UCSD-AML1 (cell line): ENCODE measurements around the gene TBC1D13.
A peak's percentile ranks its signal among the peaks of the same experiment; 100 is the strongest.
"Not testable (repeated sequence)": the region's sequence is repeated elsewhere in the genome, so short reads cannot be mapped to it uniquely, and the experiment has no call there.

ENCODE experiments used
- DNase-seq: peaks from one replicate; lab custom pipeline; 2025; ENCODE audit not compliant: unreplicated experiment; lab: John Stamatoyannopoulos, UW

Gene TBC1D13

DNA sequence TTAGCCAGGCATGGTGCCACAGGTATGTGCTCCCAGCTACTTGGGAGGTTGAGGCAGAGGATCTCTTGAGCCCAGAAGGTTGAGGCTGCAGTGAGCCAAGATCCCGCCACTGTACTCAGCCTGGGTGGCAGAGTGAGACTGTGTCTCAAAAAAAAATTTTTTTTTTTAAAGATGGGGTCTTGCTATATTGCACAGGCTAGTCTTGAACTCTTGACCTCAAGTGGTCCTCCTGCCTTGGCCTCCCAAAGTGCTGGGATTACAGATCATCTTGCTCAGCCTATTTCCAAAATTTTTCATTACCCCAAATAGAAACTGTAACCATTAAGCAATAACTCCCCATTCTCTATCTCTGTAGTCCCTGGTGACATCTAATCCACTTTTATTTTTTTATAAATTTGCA, 4.4 kb upstream of the TBC1D13 start:
- DNase-seq, result no peak

DNA sequence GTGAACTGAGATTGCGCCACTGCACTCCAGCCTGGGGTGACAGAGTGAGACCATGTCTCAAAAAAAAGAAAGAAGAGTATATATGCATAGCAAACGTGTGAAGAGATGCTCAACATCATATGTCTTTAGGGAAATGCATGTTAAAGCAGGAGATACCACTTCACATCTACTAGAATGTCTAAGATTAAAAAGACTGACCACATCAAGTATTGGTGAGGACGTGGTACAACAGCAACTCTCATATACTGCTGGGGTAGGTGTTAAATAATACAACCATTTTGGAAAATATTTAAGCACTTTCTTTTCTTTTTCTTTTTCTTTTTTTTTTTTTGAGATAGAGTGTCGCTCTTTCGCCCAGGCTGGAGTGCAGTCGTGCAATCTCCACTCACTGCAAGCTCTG, 1.6 kb upstream of the TBC1D13 start:
- no peak for DNase-seq

DNA sequence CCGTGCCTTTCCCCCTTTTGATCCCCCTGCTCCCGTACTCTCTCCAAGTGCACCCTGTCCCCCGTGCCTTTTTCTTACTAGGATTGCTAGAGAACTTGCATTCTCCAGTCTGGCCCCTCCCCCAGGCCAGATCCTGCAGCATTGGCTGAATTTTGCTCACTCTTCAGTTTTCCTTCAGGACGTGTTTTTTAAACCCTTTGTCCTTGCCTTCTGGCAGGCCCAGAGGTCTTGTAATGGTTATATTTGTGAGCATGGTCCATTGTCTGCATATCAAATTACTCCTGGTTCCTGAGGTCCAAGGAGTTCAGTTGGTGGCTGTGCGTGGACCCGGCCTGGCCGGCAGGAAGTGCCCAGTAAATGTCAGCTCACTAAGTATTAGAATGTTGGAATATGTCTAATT, 606 bp downstream of the TBC1D13 start:
- no peak for DNase-seq

DNA sequence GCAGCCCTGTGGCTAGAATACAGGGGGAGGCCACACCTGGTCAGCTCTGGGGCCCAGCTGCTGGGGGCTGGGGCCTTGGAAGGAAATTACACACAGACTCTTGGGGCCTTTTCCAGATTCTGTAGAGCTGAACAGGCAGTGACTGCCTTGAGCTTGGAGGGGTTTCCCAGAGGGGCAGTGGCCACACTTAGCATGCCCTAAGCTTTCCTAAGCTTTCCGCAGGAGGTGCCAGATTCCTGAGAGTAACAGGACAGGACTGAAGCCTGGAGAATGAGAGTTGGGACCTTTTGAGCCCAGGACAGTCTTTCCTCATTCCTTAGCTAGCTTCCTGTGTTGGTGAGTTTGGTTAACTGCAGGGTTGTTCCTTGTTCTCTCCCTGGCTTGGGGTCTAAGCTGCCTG, 1.4 kb downstream of the TBC1D13 start:
- DNase-seq, result no peak

DNA sequence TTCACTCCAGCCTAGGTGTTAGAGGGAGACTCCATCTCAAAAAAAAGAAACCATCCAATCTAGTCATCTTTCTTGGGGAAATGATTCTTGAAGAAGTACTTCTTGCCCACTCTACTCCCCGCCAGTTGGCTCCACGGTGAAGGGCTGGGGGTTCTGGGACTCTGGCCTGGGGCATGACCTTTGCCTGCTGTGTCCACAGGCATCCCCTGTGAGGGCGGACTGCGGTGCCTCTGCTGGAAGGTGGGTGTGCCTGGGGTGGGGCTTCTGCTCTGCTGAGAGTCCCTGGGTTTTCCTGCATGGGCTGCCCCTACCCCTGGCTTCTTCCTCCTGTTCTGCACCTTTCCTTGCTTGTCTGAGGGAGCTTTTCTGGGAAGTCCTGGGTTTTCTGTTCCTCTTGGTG, 3.5 kb downstream of the TBC1D13 start:
- no peak for DNase-seq

DNA sequence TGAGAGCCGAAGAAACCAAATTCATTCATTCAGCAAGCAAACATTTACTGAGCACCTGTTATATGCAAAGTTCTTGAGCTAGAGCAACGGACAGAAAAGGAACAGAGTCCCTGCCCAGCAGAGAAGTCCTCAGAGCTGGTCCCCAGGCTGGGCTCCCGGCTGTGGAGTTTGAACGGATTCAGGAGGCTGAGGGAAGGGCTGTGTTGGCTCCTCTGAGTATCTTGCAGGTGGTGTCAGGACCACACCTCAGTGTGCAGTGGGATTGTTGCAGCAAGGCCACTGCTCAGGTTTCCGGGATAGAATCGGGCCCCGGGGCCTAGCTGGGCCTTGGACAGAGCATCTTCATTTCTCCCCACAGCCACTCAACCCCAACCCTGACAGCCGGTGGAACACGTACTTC, 5.1 kb downstream of the TBC1D13 start:
- DNase-seq, result no peak

DNA sequence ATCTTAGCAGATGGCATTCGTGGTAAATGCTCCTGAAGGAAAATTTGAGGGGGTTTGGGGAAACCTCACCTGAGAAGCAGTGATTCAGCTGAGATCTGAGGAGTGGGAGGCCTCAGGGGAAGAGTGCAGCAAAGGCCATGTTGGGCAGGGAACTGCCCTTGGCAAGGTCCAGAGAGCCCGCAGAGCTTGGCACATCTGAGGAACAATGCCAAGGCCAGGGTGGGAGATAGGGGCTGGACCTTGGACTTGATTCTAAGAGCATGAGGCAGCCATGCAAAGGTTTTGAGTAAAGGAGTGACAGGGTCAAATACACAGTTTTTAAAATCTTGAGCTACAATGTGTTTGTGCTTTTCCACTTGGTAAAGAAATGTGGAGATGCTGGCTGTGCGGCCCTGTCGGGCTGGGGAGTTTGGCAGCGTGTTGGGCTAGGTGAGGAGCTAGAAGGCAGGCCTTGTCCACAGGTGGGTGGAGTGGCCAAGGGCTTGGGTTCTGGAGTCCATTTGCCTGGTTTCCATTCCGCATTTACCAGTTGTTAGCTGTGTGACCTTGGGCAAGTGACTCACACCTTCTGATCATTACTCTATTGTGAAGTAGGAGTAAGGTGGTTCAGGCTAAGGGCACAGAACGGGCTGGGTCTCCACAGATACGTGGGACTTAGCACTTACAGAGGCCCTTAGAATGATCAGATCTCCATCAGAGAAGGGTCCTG, 6.1 kb downstream of the TBC1D13 start:
- DNase-seq, result no peak

DNA sequence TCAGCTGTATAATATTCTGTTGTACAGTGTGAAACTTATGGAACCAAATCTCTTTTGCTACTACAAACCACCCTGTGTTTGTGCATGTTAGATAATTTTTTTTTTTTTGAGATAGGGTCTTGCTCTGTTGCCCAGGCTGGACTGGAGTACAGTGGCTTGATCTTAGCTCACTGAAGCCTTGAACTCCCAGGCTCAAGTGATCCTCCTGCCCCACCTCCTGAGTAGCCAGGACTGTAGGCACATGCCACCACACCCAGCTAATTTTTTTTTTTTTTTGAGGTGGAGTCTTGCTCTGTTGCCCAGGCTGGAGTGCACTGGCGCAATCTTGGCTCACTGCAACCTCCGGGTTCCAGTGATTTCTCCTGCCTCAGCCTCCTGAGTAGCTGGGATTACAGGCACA, 7.9 kb downstream of the TBC1D13 start:
- DNase-seq, result not testable (repeated sequence)

DNA sequence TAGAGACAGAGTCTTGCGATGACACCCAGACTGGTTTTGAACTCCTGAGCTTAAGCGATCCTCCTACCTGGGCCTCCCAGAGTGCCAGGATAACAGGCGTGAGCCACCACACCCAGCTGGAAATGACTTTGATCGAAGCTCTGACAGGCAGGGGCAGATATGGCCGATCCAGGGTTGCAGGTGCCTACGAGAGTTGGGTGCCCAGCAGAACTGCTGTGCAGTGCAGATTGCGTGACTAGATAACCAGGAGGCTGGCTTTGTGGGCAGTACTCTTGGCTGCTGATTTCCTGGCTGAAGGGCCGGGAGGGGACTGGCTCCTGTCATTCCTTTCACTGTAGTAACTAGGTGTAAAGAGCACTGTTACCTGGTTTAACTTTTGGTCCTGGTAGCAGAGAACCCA, 11.8 kb downstream of the TBC1D13 start:
- no peak for DNase-seq

DNA sequence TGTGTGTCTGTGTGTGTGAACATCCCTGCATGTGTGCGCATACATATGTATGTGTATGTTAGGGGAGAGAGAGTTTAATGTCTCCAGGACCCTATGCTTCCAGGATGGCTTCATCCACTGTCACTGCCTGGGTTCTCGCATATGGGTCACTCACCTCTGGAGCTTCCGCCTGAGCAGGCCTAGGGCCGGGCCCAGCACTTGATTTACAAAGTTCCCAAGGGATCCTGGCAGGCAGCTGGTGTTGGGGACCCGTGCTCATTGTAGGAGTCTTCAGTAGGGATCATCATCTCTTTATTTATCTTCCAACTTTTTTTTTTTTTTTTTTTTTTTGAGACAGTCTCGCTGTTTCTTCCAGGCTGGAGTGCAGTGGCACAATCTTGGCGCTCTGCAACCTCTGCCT, 13.0 kb downstream of the TBC1D13 start:
- DNase-seq, result no peak

DNA sequence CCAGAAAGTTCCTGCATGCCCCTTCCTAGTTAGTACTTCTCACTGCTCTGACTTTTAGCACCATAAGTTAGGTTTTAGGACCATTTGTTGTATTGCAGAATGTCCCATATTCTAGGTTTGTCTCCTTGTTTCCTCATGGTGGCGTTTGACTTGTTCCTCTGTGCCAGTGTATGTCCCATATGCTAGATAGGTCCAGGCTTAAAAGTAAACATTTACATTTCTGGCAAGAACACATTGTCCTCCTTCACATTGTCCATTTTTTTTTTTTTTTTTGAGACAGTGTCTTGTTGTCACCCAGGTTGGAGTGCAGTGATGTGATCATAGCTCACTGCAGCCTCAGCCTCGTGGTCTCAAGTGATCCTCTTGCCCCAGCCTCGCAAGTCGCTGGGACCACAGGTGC, 15.4 kb downstream of the TBC1D13 start:
- no peak for DNase-seq

DNA sequence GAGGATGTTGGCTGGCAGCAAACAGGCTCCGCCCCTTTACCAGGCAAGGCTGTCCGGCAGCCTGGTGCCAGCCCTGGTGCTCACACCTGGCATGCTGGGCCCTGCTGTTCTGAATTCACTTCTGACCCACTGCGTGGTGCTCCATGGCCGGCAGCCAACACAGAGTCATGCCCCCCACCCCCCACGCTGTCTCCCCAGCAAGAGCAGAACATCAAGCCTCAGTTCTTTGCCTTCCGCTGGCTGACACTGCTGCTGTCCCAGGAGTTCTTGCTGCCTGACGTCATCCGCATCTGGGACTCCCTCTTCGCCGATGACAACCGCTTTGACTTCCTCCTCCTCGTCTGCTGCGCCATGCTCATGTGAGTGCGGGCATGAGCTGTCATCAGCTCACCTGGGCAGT, 18.6 kb downstream of the TBC1D13 start:
- DNase-seq, result no peak

DNA sequence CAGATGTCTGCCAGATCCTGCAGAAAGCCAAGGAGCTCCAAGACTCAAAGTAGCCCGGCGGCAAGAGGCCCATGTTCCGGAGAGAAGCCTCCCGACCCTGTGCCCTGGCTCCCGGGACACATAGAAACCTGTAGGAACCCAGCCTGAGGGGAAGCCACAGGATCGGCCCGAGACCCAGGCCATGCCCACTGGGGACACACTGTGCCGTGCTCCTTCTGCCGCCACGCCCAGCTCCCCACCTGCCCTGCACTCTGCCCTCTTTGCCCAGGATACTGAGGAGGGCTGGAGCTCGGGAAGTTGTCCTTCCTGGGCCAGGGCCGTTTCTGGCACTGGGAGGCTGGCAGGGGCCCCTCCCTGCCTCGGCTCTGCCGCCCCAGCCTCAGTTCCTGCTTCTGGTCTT, 20.8 kb downstream of the TBC1D13 start:
- no peak for DNase-seq

DNA sequence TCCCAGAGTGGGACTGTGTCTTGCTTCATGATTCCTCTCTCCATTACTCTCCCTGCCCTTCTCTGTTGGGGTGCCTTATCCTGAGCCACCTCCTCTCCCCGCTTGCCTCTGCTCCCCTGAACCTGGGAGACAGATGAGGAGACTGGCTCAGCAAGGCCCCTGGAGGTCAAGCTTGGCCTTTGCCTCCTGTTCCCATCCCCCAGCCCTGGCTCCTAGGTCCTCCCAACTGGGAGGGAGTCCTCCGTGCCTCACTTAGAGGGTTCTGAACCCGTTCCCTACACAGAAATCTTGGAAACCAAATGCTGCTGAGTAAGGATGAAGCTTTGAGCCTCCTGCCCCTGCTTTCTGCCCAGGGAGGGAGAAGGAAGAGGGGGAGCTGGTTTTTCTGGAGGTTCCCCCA, 21.5 kb downstream of the TBC1D13 start:
- DNase-seq, result no peak

DNA sequence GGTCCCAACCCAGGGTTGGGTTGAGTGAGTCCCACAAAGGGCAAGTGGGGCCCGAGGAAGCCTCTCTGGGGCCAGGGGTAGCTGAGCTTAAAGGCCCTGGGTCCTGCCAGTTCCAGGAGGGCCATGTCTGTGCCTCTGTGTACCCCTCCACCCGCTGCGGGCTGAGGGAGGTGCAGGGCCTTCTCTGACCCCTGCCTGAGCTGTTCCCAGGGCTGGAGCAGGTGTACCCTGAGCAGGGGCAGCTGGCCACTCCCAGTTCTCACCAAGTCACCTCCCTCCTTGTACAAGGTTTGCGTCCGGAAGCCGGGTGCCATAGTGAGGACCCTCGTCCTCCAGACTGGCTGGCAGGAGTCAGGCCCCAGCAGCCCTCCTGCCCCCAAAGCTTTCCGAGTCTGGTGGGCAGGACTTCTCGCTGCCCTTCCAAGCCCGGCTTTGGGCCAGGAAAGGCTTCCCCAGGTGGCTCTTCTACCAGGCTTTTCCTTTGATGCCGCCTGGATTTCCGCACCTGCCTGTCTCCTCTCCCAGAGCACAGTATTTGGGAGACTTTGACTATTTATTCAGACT, 22.1 kb downstream of the TBC1D13 start:
- no peak for DNase-seq

DNA sequence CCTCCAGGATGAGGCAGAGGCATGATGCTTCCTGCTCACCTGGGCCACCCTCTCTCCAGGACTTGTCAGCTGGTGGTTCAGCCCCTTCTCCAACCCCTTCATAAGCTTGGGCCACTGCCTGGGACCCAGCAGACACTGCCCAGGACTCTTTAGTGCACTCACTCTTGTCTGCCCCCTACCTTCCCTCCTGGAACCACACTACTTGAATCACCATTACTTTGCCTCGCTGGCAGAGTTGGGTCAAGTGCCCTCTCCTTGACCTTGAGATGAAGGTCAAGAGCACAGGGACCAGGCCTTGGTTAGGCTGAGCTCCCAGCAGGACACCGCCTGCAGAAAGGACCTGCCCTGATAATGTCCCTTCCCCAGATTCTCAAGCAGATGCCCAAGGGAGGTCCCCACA, 22.8 kb downstream of the TBC1D13 start:
- no peak for DNase-seq

DNA sequence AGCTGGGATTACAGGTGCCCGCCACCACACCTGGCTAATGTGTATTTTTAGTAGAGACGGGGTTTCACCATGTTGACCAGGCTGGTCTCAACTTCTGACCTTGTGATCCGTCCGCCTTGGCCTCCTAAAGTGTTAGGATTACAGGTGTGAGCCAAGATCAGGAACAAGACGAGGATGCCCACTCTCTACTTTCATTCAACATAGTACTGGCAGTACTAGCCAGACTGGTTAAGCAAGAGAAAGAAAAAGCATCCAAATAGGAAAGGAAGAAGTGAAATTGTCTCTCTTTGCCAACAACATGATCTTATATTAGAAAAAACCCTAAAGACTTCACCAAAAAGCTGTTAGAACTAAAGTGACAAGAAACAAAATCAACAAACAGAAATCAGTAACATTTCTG, 23.8 kb downstream of the TBC1D13 start:
- no peak for DNase-seq

DNA sequence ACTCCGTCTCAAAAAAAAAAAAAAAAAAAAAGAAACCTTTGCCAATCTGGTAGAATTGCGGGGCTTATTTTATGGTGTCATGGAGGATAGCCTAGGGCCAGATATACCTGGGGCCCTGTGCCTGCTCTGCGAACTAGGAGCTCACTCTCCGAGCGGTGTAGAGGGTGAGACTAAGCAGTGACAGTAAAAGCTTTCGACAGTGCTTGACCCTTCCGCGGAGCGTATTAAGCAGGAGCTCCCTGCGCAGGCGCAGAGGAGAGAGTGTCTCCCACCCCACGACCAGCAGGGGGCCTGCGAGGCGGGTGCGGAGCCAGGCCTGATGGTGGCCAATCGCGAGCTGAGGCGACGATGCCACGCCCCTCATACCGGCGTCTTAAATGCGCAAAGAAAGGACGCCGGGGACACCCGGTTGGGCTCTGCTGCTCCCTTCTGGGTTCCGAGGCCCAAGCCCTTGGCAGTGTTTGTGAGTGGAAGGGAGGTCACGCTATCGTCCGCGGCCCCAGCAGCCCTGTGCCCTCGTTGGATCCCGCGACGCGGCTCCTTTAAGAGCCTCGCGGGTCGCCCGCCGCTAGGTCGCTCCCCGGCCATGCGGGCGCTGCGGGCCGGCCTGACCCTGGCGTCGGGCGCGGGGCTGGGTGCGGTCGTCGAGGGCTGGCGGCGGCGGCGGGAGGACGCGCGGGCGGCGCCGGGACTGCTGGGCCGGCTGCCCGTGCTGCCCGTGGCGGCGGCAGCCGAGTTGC, 31.2 kb downstream of the TBC1D13 start, which contains the start of gene ENDOG:
ENDOG (plus strand) TSS at position 402 of the 740 bp plus-strand sequence; CDS start at position 587, 185 bp downstream.
- peak; percentile 98 for DNase-seq

DNA sequence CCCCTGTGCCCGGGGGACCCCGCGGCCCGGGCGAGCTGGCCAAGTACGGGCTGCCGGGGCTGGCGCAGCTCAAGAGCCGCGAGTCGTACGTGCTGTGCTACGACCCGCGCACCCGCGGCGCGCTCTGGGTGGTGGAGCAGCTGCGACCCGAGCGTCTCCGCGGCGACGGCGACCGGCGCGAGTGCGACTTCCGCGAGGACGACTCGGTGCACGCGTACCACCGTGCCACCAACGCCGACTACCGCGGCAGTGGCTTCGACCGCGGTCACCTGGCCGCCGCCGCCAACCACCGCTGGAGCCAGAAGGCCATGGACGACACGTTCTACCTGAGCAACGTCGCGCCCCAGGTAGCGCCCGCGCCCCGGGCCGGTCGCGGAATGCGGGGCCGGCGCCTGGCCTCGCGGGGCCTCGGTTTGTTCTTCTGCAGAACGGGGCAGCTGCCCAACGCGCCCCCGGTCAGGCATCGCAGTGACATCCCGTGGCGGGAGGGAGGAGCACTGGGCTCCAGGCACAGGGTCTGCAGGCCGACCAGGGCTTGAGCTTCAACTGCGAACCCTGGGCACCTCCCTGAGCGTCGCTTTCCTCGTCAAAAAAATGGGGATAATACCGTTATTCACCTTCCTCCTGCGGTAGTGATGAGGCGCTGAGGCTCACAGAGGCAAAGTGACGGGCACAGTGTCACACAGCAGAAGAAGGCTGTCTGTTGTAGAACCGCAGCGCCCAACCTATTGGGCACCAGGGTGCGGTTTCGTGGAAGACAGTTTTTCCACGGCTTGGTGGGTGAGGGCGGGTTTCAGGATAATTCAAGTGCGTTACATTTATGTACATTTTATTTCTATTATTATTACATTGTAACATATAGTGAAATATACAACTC, 32.0 kb downstream of the TBC1D13 start:
- DNase-seq, result peak; percentile 49

DNA sequence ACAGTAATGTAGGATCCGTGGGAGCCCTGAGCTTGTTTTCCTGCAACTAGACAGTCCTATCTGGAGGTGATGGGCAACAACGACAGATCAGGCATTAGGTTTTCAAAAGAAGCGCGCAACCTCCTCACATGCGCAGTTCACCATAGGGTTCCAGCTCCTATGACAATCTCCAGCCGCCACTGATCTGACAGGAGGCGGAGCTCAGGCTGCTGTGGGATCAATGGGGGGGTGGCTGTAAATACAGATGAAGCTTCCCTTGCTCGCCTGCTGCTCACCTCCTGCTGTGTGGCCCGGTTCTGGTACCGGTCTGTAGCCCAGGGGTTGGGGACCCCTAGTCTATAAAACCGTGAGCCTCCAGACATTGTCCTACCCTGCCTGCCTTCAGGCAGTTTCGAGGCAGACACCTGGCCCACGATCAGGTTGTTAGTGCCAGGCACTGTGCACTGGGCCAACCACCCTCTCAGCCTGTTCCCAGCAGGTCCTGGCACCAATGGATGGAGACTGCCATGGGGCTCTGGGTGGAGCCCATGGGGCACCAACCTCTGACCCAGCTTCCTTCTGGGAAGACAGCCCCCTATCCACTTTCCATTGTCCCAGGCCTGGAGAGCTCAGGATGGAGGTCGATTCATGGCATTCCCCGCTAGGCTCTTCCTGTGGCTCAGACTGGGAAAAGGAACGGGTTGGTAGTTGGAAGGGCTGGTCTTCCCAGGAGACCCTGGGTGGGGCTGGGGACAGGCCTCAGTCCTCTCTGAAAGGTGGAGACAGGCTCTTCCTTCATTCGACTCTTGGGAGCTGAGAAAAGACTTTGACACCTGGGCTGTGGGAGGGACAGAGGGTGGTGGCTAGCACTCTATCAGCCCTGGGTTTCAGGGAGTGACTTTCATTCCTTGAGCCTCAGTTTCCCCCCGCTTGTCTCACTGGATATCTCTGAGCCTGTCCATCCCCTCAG, 32.9 kb downstream of the TBC1D13 start:
- DNase-seq, result no peak
